NCI-H1694 (cell line): Measurements from ENCODE around the gene HNRNPCL4.
"Not testable (repeated sequence)": the region's sequence is repeated elsewhere in the genome, so short reads cannot be mapped to it uniquely, and the experiment has no call there.

Experiments used
- DNase-seq: peaks from one replicate; lab custom pipeline; 2025; lab: John Stamatoyannopoulos, UW

The HNRNPCL4 gene

GRCh38 chr1:13165531-13165930, at the start of gene HNRNPCL4:
HNRNPCL4 (minus strand) TSS chr1:13165631; CDS start chr1:13165467, 164 bp downstream.
- DNase-seq, result not testable (repeated sequence)

GRCh38 chr1:13208712-13209111, 43.3 kb upstream of the HNRNPCL4 start:
- DNase-seq, result not testable (repeated sequence)

GRCh38 chr1:13201309-13201708, 35.9 kb upstream of the HNRNPCL4 start, which contains the start of gene PRAMEF13:
PRAMEF13 (minus strand) TSS chr1:13201409; CDS start chr1:13199589, 1,820 bp downstream.
- DNase-seq, result not testable (repeated sequence)

- DNase-seq, result not testable (repeated sequence)
Measured at GRCh38 chr1:13171548-13171947, 6.1 kb upstream of the HNRNPCL4 start, which contains the start of gene PRAMEF9. PRAMEF9 (plus strand) TSS chr1:13171848; CDS start chr1:13175281, 3,433 bp downstream.

- DNase-seq, result not testable (repeated sequence)
Measured at GRCh38 chr1:13155909-13156308, 9.5 kb downstream of the HNRNPCL4 start, which contains the start of gene PRAMEF26. PRAMEF26 (minus strand) TSS chr1:13156009; CDS start chr1:13153095, 2,914 bp downstream.

- not testable (repeated sequence) for DNase-seq
Measured at GRCh38 chr1:13116754-13117153, 48.7 kb downstream of the HNRNPCL4 start, which contains the start of gene HNRNPCL2. HNRNPCL2 (minus strand) TSS chr1:13116854; CDS start chr1:13116400, 454 bp downstream.
